Measurements from ENCODE around the gene PRKCH. TPM values are rescaled to one million over a fixed set of nuclear protein-coding genes. Genes with fewer than 3 reads are reported as not detected.

PRKCH gene
- total RNA-seq, 1 experiment from 2014 or later, result 10.3 TPM

GRCh38 chr14:61570549-61571290 lies 249.3 kb downstream of the PRKCH start:
- no peak for TF ChIP-seq IRF1 (CRISPR knock-in tag; IDR thresholded peaks at IDR 0.05)
- TF ChIP-seq CBFB (CRISPR knock-in tag; IDR thresholded peaks at IDR 0.05; ENCODE audit: low read depth), result no peak
- TF ChIP-seq SMAD4 (CRISPR knock-in tag; IDR thresholded peaks at IDR 0.05), result no peak
- TF ChIP-seq JAZF1 (CRISPR knock-in tag; IDR thresholded peaks at IDR 0.05), result no peak
- peaks cover 33% of the 10 kb centered on the region for H3K4me1 Mint-ChIP-seq
- H3K27me3 Mint-ChIP-seq (ENCODE audit: low read depth), result peaks cover 10% of the 10 kb centered on the region
- H3K9me3 Mint-ChIP-seq, result no peaks in the 10 kb centered on the region
- POLR2A ChIA-PET, result interaction anchor here (0.5 kb wide), 1 partner anchor 211 kb away, joined by 4 read pairs; no protein-coding TSS in a partner anchor
- CTCF ChIA-PET, result no interaction called here
- no peak overlapping the region for H3K4me3 Mint-ChIP-seq
- H3K27ac Mint-ChIP-seq, result no peak overlapping the region
- ATAC-seq (no peak), DNase-seq (ENCODE audit: low spot score) (no peak)
- no peaks in the 10 kb centered on the region for H3K36me3 Mint-ChIP-seq

- Mint-ChIP-seq H3K9me3 (no peaks in the 10 kb centered on the region), H3K4me3 (no peak overlapping the region), H3K4me1 (peaks cover 33% of the 10 kb centered on the region), H3K36me3 (no peaks in the 10 kb centered on the region), H3K27me3 (ENCODE audit: low read depth) (peaks cover 10% of the 10 kb centered on the region), H3K27ac (no peak overlapping the region)
- DNase-seq (ENCODE audit: low spot score) (no peak), ATAC-seq (no peak)
- POLR2A ChIA-PET, result no interaction called here
- TF ChIP-seq ATF1 (CRISPR knock-in tag; IDR thresholded peaks at IDR 0.05) (no peak), E2F5 (CRISPR knock-in tag; IDR thresholded peaks at IDR 0.05) (no peak), ELF4 (CRISPR knock-in tag; IDR thresholded peaks at IDR 0.05; ENCODE audit: low read depth) (no peak), TP53 (CRISPR knock-in tag; IDR thresholded peaks at IDR 0.05) (no peak), MLX (CRISPR knock-in tag; IDR thresholded peaks at IDR 0.05) (no peak), FOXP1 (CRISPR knock-in tag; IDR thresholded peaks at IDR 0.05; ENCODE audit: borderline replicate concordance) (no peak)
- CTCF ChIA-PET, result interaction anchor here (0.5 kb wide), 1 partner anchor 654 kb away, joined by 3 read pairs; no protein-coding TSS in a partner anchor
These were observed 250.5 kb downstream of the PRKCH start for GRCh38 chr14:61571917-61572316.

- ATAC-seq (no peak), DNase-seq (ENCODE audit: low spot score) (no peak)
- H3K9me3 Mint-ChIP-seq, result no peaks in the 10 kb centered on the region
- peaks cover 10% of the 10 kb centered on the region for H3K27me3 Mint-ChIP-seq (ENCODE audit: low read depth)
- ChIA-PET POLR2A (no interaction called here), CTCF (interaction anchor here (1.4 kb wide), 1 partner anchor 265 kb away, joined by 3 read pairs; no protein-coding TSS in a partner anchor)
- no peak overlapping the region for H3K27ac Mint-ChIP-seq
- H3K36me3 Mint-ChIP-seq, result no peaks in the 10 kb centered on the region
- H3K4me1 Mint-ChIP-seq, result peaks cover 26% of the 10 kb centered on the region
- no peak overlapping the region for H3K4me3 Mint-ChIP-seq
- no peak for TF ChIP-seq ATF3 (CRISPR knock-in tag; conservative IDR thresholded peaks at IDR 0.05)
- no peak for TF ChIP-seq CREM (CRISPR knock-in tag; IDR thresholded peaks at IDR 0.05)
- TF ChIP-seq ZNF232 (CRISPR knock-in tag; IDR thresholded peaks at IDR 0.05), result no peak
- no peak for TF ChIP-seq EMX1 (CRISPR knock-in tag; IDR thresholded peaks at IDR 0.05)
- TF ChIP-seq ERG (CRISPR knock-in tag; IDR thresholded peaks at IDR 0.05), result no peak
- no peak for TF ChIP-seq TEAD1 (CRISPR knock-in tag; IDR thresholded peaks at IDR 0.05)
- no peak for TF ChIP-seq PRDM15 (CRISPR knock-in tag; IDR thresholded peaks at IDR 0.05)
- TF ChIP-seq CTCF (IDR thresholded peaks at IDR 0.05), result no peak
- no peak for TF ChIP-seq NFYB (CRISPR knock-in tag; conservative IDR thresholded peaks at IDR 0.05; ENCODE audit: low read depth)
- TF ChIP-seq ZNF219 (CRISPR knock-in tag; IDR thresholded peaks at IDR 0.05; ENCODE audit: borderline replicate concordance), result no peak
- no peak for TF ChIP-seq USF1 (CRISPR knock-in tag; IDR thresholded peaks at IDR 0.05)
- no peak for TF ChIP-seq TEAD4 (CRISPR knock-in tag; IDR thresholded peaks at IDR 0.05)
- TF ChIP-seq TCF7 (CRISPR knock-in tag; IDR thresholded peaks at IDR 0.05; ENCODE audit: low read depth), result no peak
These were observed 251.9 kb downstream of the PRKCH start for GRCh38 chr14:61573321-61573720.

Measured in WTC11 (cell line).